Pancreas (tissue), 10 donors: Measurements from ENCODE around the gene SNU13. TPM values are rescaled to one million over a fixed set of nuclear protein-coding genes. Genes with fewer than 3 reads are reported as not detected.

Experiments used
- ATAC-seq, 4 donors: fragments of 200-7000 bp; cut with Tn5 transposase; one replicate each; pipeline versions ENCODE4 v1.8.0 to v1.9.1; 2020; ENCODE audit warnings: mild to moderate bottlenecking in 4 of 4, moderate library complexity in 4 of 4
- DNase-seq, 6 donors: peaks; one replicate each; pipeline ENCODE4 v3.0.0-alpha.2; 2020
- FAIRE-seq: peaks from 2 replicates; lab custom pipeline; 2012; peaks lifted over from hg19 to GRCh38; lab: Jason Lieb, UNC
- H3K27ac ChIP-seq, 4 donors: fragments of 200-600 bp; sonication (generic); 1 replicate in 3 of 4; 2 replicates in 1 of 4; pipeline versions ENCODE4 v1.5.0 to v1.8.0; 2020
- H3K27me3 ChIP-seq, 4 donors: fragments of 200-600 bp; one replicate each; pipeline ENCODE4 v1.8.0; 2021
- H3K36me3 ChIP-seq, 3 donors: fragments of 200-600 bp; sonication (generic) in 1 of 3; one replicate each; pipeline versions ENCODE4 v1.5.0 to v1.8.0; 2020 to 2021
- H3K4me1 ChIP-seq, 3 donors: fragments of 200-600 bp; one replicate each; pipeline ENCODE4 v1.8.0; 2021
- H3K4me3 ChIP-seq, 4 donors: fragments of 200-600 bp; sonication (generic) in 2 of 4; one replicate each; pipeline versions ENCODE4 v1.5.0 to v1.8.0; 2020 to 2021
- H3K9me3 ChIP-seq, 4 donors: fragments of 200-600 bp; one replicate each; pipeline ENCODE4 v1.8.0; 2021
- CTCF ChIP-seq, 4 donors: fragments of 200-600 bp; sonication (generic) in 3 of 4; IDR thresholded peaks; one replicate each; pipeline versions ENCODE4 v1.5.0 to v1.8.0; 2021; ENCODE audit warnings: antibody characterized with exemption in 4 of 4
- WGBS, 2 donors: extraction: QIAGEN DNeasy Blood & Tissue Kit; methylation state at CpG; one replicate each; pipeline ENCODE4 v1.1.7; 2013; 5-methylcytosine and 5-hydroxymethylcytosine counted together
- intact Hi-C, 3 donors: fragments of 100-400 bp; cut with DNase I; formaldehyde crosslinking; loops; one replicate each; pipeline versions ENCODE4 v1.11.1 to v1.14.2; 2022
- polyA plus RNA-seq, 2 donors: library from polyadenylated mRNA; stranded (reverse); fragments of 200-250 nt; gene quantifications; one replicate each; pipeline ENCODE4 v1.2.3, GENCODE V29; 2013
- total RNA-seq, 6 donors: library from RNA; stranded (reverse); fragmentation: NEBNext Ultra II Directional in 4 of 6; extraction: Animal tissue kit (Norgen Biotek cat#: 25700) in 4 of 6; gene quantifications; one replicate each; pipeline versions ENCODE4 v1.2.1 to v1.2.4, GENCODE V29; 2021 to 2023
- donor health status: healthy with polysubstance abuse.
- donor health status: DM: no; HTN: no; CAD: no; lungs with moderate emphysema.
- donor health status: DM: no; HTN: no; CAD: no.
- donor health status: control.
- donor health status: control.
- donor health status: Bipolar disorder and iron deficiency.
- donor health status: DM: yes; HTN: yes; CAD: no.
- donor health status: DM: no; HTN: no; CAD: no.
- donor health status: DM: no; HTN: no; CAD: no.
- donor health status: DM: yes; HTN: yes; CAD: no.

SNU13 gene
- total and polyA plus RNA-seq, 8 donors = 43.5 to 89.7 (median 59.5) TPM

- intact Hi-C loops = no loop called here
- ATAC-seq (no peak), FAIRE-seq (no peak), DNase-seq (peak in 1 of 6 donors; percentile 23)
- 88 to 91% methylated on average over 9 of the region's 9 CpGs for WGBS, 2 donors
- peaks cover 0 to 9% (median 6%) of the 10 kb centered on the region in 3 donors for H3K4me1 ChIP-seq
- TF ChIP-seq CTCF (IDR thresholded peaks at IDR 0.05) = no peak
- H3K27ac ChIP-seq = peak overlapping the region in 1 of 4 donors; percentile 85
- no peaks in the 10 kb centered on the region for H3K9me3 ChIP-seq
- H3K4me3 ChIP-seq = peak overlapping the region in 2 of 4 donors; percentile 51 to 52
- H3K36me3 ChIP-seq = peaks cover 0 to 20% (median 0%) of the 10 kb centered on the region in 3 donors
- H3K27me3 ChIP-seq = no peaks in the 10 kb centered on the region
Observed at GRCh38 chr22:41683052-41683451, 5.6 kb downstream of the SNU13 start.

DNA sequence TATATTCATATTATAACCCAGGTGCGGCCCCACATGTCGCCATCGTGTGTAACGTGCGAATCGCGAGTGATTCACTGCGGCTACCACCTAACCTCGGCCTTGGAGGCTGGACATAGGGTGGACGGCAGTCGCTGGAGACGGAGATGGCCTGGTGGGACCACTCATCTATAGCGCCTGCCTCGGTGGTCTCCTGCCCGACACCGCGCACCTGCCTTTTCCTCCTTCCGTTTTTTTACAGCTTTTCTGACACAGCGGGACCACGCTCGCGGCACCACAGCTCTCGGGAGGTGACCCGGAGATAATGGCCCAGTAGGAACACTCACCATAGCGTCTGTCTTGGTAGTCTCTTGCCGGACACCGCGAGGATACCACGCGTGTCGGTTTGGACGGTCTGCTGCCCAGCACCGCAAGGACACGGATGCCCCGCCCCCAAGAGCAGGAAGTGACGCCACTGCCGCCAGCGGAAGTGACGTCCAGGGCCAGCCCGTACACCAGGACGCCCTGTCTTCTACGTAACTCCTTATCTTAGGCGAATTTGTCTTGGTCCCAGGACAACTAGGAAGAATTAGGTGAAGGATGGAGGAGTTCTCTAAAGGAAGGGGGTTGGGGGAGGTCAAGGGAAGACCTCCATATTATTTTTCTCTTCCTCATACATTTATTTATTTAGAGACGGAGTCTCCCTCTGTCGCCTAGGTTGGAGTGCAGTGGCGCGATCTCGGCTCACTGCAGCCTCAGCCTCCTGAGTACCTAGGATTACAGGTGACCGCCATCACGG is 6.4 kb downstream of the SNU13 start:
- Histone ChIP-seq H3K36me3 (peaks cover 0 to 20% (median 0%) of the 10 kb centered on the region in 3 donors), H3K27ac (peak overlapping the region; percentile 40 to 85 (median 70)), H3K4me1 (peaks cover 0 to 4% (median 4%) of the 10 kb centered on the region in 3 donors), H3K27me3 (no peaks in the 10 kb centered on the region), H3K4me3 (peak overlapping the region; percentile 34 to 52 (median 43)), H3K9me3 (no peaks in the 10 kb centered on the region)
- TF ChIP-seq CTCF (IDR thresholded peaks at IDR 0.05) = no peak
- 54 to 55% methylated on average over 50 of the region's 50 CpGs for WGBS, 2 donors
- ATAC-seq = peak; percentile 94 to 98 (median 96)
- FAIRE-seq = no peak
- intact Hi-C loops = no loop called here
- DNase-seq = peak; percentile 80 to 93 (median 88)

DNA sequence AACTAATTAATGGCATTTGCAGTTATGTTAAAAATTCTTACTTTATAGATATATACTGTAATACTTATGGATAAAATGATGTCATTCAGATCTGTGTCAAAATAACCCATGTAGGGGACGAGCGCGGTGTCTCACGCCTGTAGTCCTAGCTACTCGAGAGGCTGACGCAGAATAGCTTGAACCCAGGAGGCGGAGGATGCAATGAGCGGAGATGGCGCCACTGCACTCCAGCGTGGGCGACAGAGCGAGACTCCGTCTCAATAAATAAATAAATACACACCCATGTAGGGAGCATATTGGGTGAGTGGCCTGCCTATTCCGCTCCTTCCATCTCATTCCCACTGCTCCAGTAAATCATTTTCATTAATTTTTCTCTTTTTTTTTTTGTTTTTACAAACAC is 7.1 kb downstream of the SNU13 start:
- no peaks in the 10 kb centered on the region for H3K4me1 ChIP-seq
- H3K36me3 ChIP-seq = peaks cover 0 to 20% (median 0%) of the 10 kb centered on the region in 3 donors
- H3K4me3 ChIP-seq = peak overlapping the region; percentile 34 to 52 (median 43)
- WGBS, 2 donors = 56 to 58% methylated on average over 14 of the region's 14 CpGs
- DNase-seq (peak in 1 of 6 donors; percentile 26), ATAC-seq (peak; percentile 13 to 35 (median 24)), FAIRE-seq (no peak)
- intact Hi-C loops = no loop called here
- H3K27me3 ChIP-seq = no peaks in the 10 kb centered on the region
- no peak for TF ChIP-seq CTCF (IDR thresholded peaks at IDR 0.05)
- no peaks in the 10 kb centered on the region for H3K9me3 ChIP-seq
- H3K27ac ChIP-seq = peak overlapping the region in 1 of 4 donors; percentile 85

DNA sequence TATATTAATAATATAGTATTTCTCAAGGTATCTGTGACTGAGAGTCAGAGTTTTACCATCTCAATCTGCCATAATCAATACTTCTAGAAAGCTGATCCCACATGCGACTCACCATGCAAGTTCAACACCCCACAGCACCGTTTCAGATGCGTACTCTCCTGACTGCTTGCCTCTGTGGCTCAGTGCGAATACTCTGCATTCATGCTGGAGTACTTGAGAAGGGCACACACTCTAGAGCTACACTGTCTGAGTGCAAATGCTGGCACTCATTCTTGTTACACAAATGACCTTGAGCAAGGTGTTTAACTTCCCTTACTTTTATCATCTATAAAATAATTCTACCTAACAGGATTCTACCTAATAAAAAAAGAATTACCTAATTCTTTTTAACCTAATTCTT is 12.5 kb downstream of the SNU13 start:
- H3K4me1 ChIP-seq = no peaks in the 10 kb centered on the region
- FAIRE-seq (no peak), DNase-seq (peak in 1 of 6 donors; percentile 2), ATAC-seq (no peak)
- 81 to 83% methylated on average over 4 of the region's 4 CpGs for WGBS, 2 donors
- H3K9me3 ChIP-seq = no peaks in the 10 kb centered on the region
- H3K27me3 ChIP-seq = no peaks in the 10 kb centered on the region
- no peak overlapping the region for H3K27ac ChIP-seq
- H3K4me3 ChIP-seq = no peak overlapping the region
- TF ChIP-seq CTCF (IDR thresholded peaks at IDR 0.05) = no peak
- intact Hi-C loops = no loop called here
- peaks cover 0 to 30% (median 7%) of the 10 kb centered on the region in 3 donors for H3K36me3 ChIP-seq
